GM23338 (cell line): ENCODE results near the gene ANXA6. TPM values are rescaled to one million over a fixed set of nuclear protein-coding genes. Genes with fewer than 3 reads are reported as not detected.

Experiments
- ATAC-seq: fragments of 200-7000 bp; cut with Tn5 transposase; 3 replicates; pipeline ENCODE4 v1.9.1; 2020
- DNase-seq: peaks from one replicate; pipeline ENCODE4 v3.0.0-alpha.2; 2015; ENCODE audit warnings: low spot score
- H2AFZ ChIP-seq: fragments of 200-600 bp; sonication (generic); 2 replicates; pipeline ENCODE4 v1.8.0; 2016; ENCODE audit warnings: antibody characterized with exemption, mild to moderate bottlenecking, moderate library complexity
- H3F3A ChIP-seq: fragments of 200-600 bp; sonication (generic); replicated peaks from 2 replicates; pipeline ENCODE4 v1.8.0; 2017; ENCODE audit warnings: antibody characterized with exemption, mixed run types, low read depth
- H3K27ac ChIP-seq: fragments of 200-600 bp; sonication (generic); 2 replicates; pipeline ENCODE4 v1.6.1; 2016; ENCODE audit warnings: low read depth
- H3K27me3 ChIP-seq: fragments of 200-600 bp; sonication (generic); 2 replicates; pipeline ENCODE4 v1.8.0; 2016; ENCODE audit warnings: mild to moderate bottlenecking, mixed run types, moderate library complexity; ENCODE audit not compliant: insufficient read depth
- H3K36me3 ChIP-seq: fragments of 200-600 bp; sonication (generic); 2 replicates; pipeline ENCODE4 v1.8.0; 2016; ENCODE audit warnings: mild to moderate bottlenecking; ENCODE audit not compliant: insufficient read depth
- H3K4me1 ChIP-seq: fragments of 200-600 bp; sonication (generic); 2 replicates; pipeline ENCODE4 v1.8.0; 2016; ENCODE audit warnings: mild to moderate bottlenecking, moderate library complexity; ENCODE audit not compliant: insufficient read depth
- H3K4me2 ChIP-seq: fragments of 200-600 bp; sonication (generic); 2 replicates; pipeline ENCODE4 v1.7.1; 2017; ENCODE audit warnings: mixed run types
- H3K4me3 ChIP-seq: fragments of 200-600 bp; sonication (generic); 2 replicates; pipeline ENCODE4 v1.6.1; 2016; ENCODE audit warnings: mixed run types
- H3K79me2 ChIP-seq: fragments of 200-600 bp; sonication (generic); replicated peaks from 2 replicates; pipeline ENCODE4 v1.8.0; 2017; ENCODE audit warnings: mild to moderate bottlenecking; ENCODE audit not compliant: insufficient read depth
- H3K9me2 ChIP-seq: fragments of 200-600 bp; sonication (generic); 2 replicates; pipeline ENCODE4 v1.8.0; 2017; ENCODE audit not compliant: insufficient read depth
- H4K20me1 ChIP-seq: fragments of 200-600 bp; sonication (generic); replicated peaks from 2 replicates; pipeline ENCODE4 v1.8.0; 2017; ENCODE audit warnings: mild to moderate bottlenecking; ENCODE audit not compliant: insufficient read depth
- H3K27ac Mint-ChIP-seq: 2 replicates; pipeline ENCODE4 v1.8.0; 2020; ENCODE audit warnings: inconsistent platforms, mild to moderate bottlenecking, moderate library complexity, mixed read lengths
- H3K27me3 Mint-ChIP-seq: 3 replicates; pipeline ENCODE4 v1.8.0; 2022; ENCODE audit warnings: low read depth, mild to moderate bottlenecking, moderate library complexity, mixed read lengths, inconsistent platforms; ENCODE audit not compliant: insufficient read depth, poor library complexity
- H3K36me3 Mint-ChIP-seq: 3 replicates; pipeline ENCODE4 v1.8.0; 2021; ENCODE audit warnings: low read depth, mild to moderate bottlenecking, inconsistent platforms, moderate library complexity, mixed read lengths
- H3K4me1 Mint-ChIP-seq: 3 replicates; pipeline ENCODE4 v1.8.0; 2020; ENCODE audit warnings: mild to moderate bottlenecking, inconsistent platforms, mixed read lengths
- H3K4me3 Mint-ChIP-seq: 3 replicates; pipeline ENCODE4 v1.8.0; 2021; ENCODE audit warnings: moderate library complexity, mild to moderate bottlenecking, inconsistent platforms, mixed read lengths
- H3K9me3 Mint-ChIP-seq: 3 replicates; pipeline ENCODE4 v1.8.0; 2020; ENCODE audit warnings: moderate library complexity, mild to moderate bottlenecking, inconsistent platforms, mixed read lengths
- CREB1 ChIP-seq: fragments of 250-450 bp; sonication (Bioruptor Pico); IDR thresholded peaks from 2 replicates; pipeline ENCODE4 v1.5.0; 2020; ENCODE audit warnings: low read depth, mild to moderate bottlenecking, moderate library complexity
- CTCF ChIP-seq, 2 experiments: fragments of 200-600 bp in 1 of 2; sonication (generic) in 1 of 2; conservative IDR thresholded peaks; 2 replicates each; pipeline versions ENCODE4 v1.5.1 to v1.6.1; 2016 to 2017; ENCODE audit warnings: antibody characterized with exemption in 2 of 2, low read depth in 2 of 2, mild to moderate bottlenecking in 2 of 2, moderate library complexity in 1 of 2
- ETS1 ChIP-seq: IDR thresholded peaks from 2 replicates; pipeline ENCODE4 v1.6.1; 2016; ENCODE audit warnings: antibody characterized with exemption
- EZH2 ChIP-seq: fragments of 200-600 bp; sonication (generic); IDR thresholded peaks from one replicate; pipeline ENCODE4 v1.8.0; 2017; ENCODE audit warnings: antibody characterized with exemption, mild to moderate bottlenecking, low read depth; ENCODE audit not compliant: unreplicated experiment
- EZH2phosphoT487 ChIP-seq: fragments of 200-600 bp; sonication (generic); IDR thresholded peaks from one replicate; pipeline ENCODE4 v1.8.1; 2018; ENCODE audit warnings: antibody characterized with exemption; ENCODE audit not compliant: unreplicated experiment
- JUNB ChIP-seq: IDR thresholded peaks from one replicate; pipeline ENCODE4 v1.6.1; 2016; ENCODE audit warnings: antibody characterized with exemption; ENCODE audit not compliant: unreplicated experiment
- NANOG ChIP-seq: IDR thresholded peaks from 2 replicates; pipeline ENCODE4 v1.6.1; 2016; ENCODE audit warnings: antibody characterized with exemption, borderline replicate concordance
- STAT1 ChIP-seq: IDR thresholded peaks from one replicate; pipeline ENCODE4 v1.6.1; 2016; ENCODE audit warnings: antibody characterized with exemption; ENCODE audit not compliant: unreplicated experiment
- ZNF114 ChIP-seq: fragments of 250-450 bp; sonication (Bioruptor Pico); IDR thresholded peaks from 2 replicates; pipeline ENCODE4 v1.5.0; 2020; ENCODE audit warnings: mild to moderate bottlenecking, moderate library complexity
- ZNF331 ChIP-seq: fragments of 250-450 bp; sonication (Bioruptor Pico); IDR thresholded peaks from 2 replicates; pipeline ENCODE4 v1.5.0; 2020; ENCODE audit warnings: low read depth, mild to moderate bottlenecking, moderate library complexity
- ZNF462 ChIP-seq: fragments of 250-450 bp; sonication (Bioruptor Pico); IDR thresholded peaks from 2 replicates; pipeline ENCODE4 v1.5.0; 2020; ENCODE audit warnings: mild to moderate bottlenecking, moderate library complexity
- polyA plus RNA-seq: library from polyadenylated mRNA; unstranded; fragments of >200 nt; fragmentation: Nextera tagmentation; extraction: Ambion mirVana; gene quantifications from 2 replicates; pipeline ENCODE4 v1.2.1, GENCODE V29; 2016
- total RNA-seq: library from RNA; depleted of rRNA; stranded (reverse); fragments of >200 nt; shearing (Covaris generic); gene quantifications from 2 replicates; pipeline ENCODE4 v1.2.3, GENCODE V29; 2014

ANXA6 gene
- total and polyA plus RNA-seq, 2 experiments from 2014 or later = 26.5 to 110 TPM

- H3K4me1 ChIP-seq = peaks cover 26% of the 10 kb centered on the region
- H3K4me2 ChIP-seq = peak overlapping the region; percentile 98
- Mint-ChIP-seq H3K4me1 (peaks cover 26% of the 10 kb centered on the region), H3K4me3 (peak overlapping the region; percentile 81), H3K36me3 (no peaks in the 10 kb centered on the region; the same call in 2 of the 3 replicates), H3K27ac (peak overlapping the region; percentile 57; the same call in 1 of the 2 replicates), H3K27me3 (peaks cover 5% of the 10 kb centered on the region), H3K9me3 (no peaks in the 10 kb centered on the region)
- peak overlapping the region; percentile 88 for H3K4me3 ChIP-seq
- ATAC-seq (peak; percentile 42), DNase-seq (peak; percentile 64)
- H3K27me3 ChIP-seq = peaks cover 10% of the 10 kb centered on the region; the same call in 1 of the 2 replicates
- no peak for TF ChIP-seq EZH2phosphoT487
- H2AFZ ChIP-seq = peak overlapping the region; percentile 92; the same call in 1 of the 2 replicates
- H3K27ac ChIP-seq = no peak overlapping the region
- no peaks in the 10 kb centered on the region for H3K36me3 ChIP-seq
- no peaks in the 10 kb centered on the region for H3K9me2 ChIP-seq
- peaks cover 24% of the 10 kb centered on the region for H3K79me2 ChIP-seq
- no peaks in the 10 kb centered on the region; the same call in 1 of the 2 replicates for H3F3A ChIP-seq
- H4K20me1 ChIP-seq = 0 out of 2 replicates have a peak, but pooled peaks cover 6% of the 10 kb centered on the region
Observed at GRCh38 chr5:151158287-151158661, 695 bp upstream of the ANXA6 start.

- H3K4me3 ChIP-seq = peak overlapping the region; percentile 88
- Mint-ChIP-seq H3K9me3 (no peaks in the 10 kb centered on the region), H3K36me3 (no peaks in the 10 kb centered on the region; the same call in 2 of the 3 replicates), H3K27ac (no peak overlapping the region), H3K4me3 (peak overlapping the region; percentile 81), H3K27me3 (peaks cover 5% of the 10 kb centered on the region), H3K4me1 (peaks cover 26% of the 10 kb centered on the region)
- DNase-seq (peak; percentile 65), ATAC-seq (peak; percentile 34)
- H2AFZ ChIP-seq = peak overlapping the region; percentile 92
- peaks cover 26% of the 10 kb centered on the region for H3K4me1 ChIP-seq
- H4K20me1 ChIP-seq = peaks cover 15% of the 10 kb centered on the region
- H3K27ac ChIP-seq = no peak overlapping the region
- H3K9me2 ChIP-seq = no peaks in the 10 kb centered on the region
- peaks cover 10% of the 10 kb centered on the region; the same call in 1 of the 2 replicates for H3K27me3 ChIP-seq
- H3F3A ChIP-seq = no peaks in the 10 kb centered on the region; the same call in 1 of the 2 replicates
- H3K4me2 ChIP-seq = peak overlapping the region; percentile 98
- H3K36me3 ChIP-seq = no peaks in the 10 kb centered on the region
- H3K79me2 ChIP-seq = peaks cover 24% of the 10 kb centered on the region
- TF ChIP-seq EZH2 (no peak), STAT1 (no peak), ZNF331 (CRISPR knock-in tag) (no peak), NANOG (no peak), ETS1 (no peak), CREB1 (CRISPR knock-in tag) (no peak), ZNF114 (CRISPR knock-in tag) (no peak), JUNB (no peak), EZH2phosphoT487 (no peak), CTCF (conservative IDR thresholded peaks at IDR 0.05; ENCODE audit: low read depth in 2 of 2) (no peak), ZNF462 (CRISPR knock-in tag) (no peak)
Observed at GRCh38 chr5:151156507-151157420, 815 bp downstream of the ANXA6 start.
